Measurements from ENCODE around the gene DRD2.

GRCh38 chr11:113475160-113475761, at the start of gene DRD2:
- TF ChIP-seq POLR2AphosphoS5 (IDR thresholded peaks at IDR 0.05) (no peak), CTCF (IDR thresholded peaks at IDR 0.05) (no peak)

All from esophagus muscularis mucosa (tissue), 3 donors.